Natural killer cell treated with Interleukin-12 subunit alpha and Interleukin-12 subunit beta and Interleukin-15 and Interleukin-18, amount 100 ng/mL, for 72 hours (primary cell): ENCODE measurements around the gene CCSER2. TPM values are rescaled to one million over a fixed set of nuclear protein-coding genes. Genes with fewer than 3 reads are reported as not detected.

Experiments
- ATAC-seq, 2 donors: fragments of 150-1000 bp; cut with Tn5 transposase in 1 of 2; sonication (Bioruptor Pico), chemical (Tn5 transposase) in 1 of 2; 2 replicates each; pipeline ENCODE4 v1.10.0; 2021
- DNase-seq: peaks from one replicate; pipeline ENCODE4 v3.0.0; 2022; ENCODE audit warnings: low spot score
- H3K27ac Mint-ChIP-seq, 2 donors: 1 replicate in 1 of 2; 2 replicates in 1 of 2; pipeline ENCODE4 v1.8.0; 2022; ENCODE audit warnings: mixed read lengths in 2 of 2, mild to moderate bottlenecking in 1 of 2, moderate library complexity in 1 of 2
- H3K27me3 Mint-ChIP-seq, 2 donors: 1 replicate in 1 of 2; 2 replicates in 1 of 2; pipeline ENCODE4 v1.8.0; 2022; ENCODE audit warnings: mixed read lengths in 2 of 2
- H3K36me3 Mint-ChIP-seq: one replicate; pipeline ENCODE4 v1.8.0; 2022; ENCODE audit warnings: mixed read lengths
- H3K4me1 Mint-ChIP-seq, 2 donors: 1 replicate in 1 of 2; 2 replicates in 1 of 2; pipeline ENCODE4 v1.8.0; 2022; ENCODE audit warnings: low read depth in 2 of 2, mixed read lengths in 2 of 2, mild to moderate bottlenecking in 1 of 2
- H3K4me3 Mint-ChIP-seq: one replicate; pipeline ENCODE4 v1.8.0; 2022; ENCODE audit warnings: mixed read lengths
- H3K9me3 Mint-ChIP-seq: 2 replicates; pipeline ENCODE4 v1.8.0; 2022; ENCODE audit warnings: mixed read lengths
- total RNA-seq, 2 donors: library from RNA; stranded (reverse); gene quantifications; one replicate each; pipeline ENCODE4 v1.2.3, GENCODE V29; 2022

Gene CCSER2
- total RNA-seq, 2 donors from 2014 or later = 90.4 to 135 TPM

DNA sequence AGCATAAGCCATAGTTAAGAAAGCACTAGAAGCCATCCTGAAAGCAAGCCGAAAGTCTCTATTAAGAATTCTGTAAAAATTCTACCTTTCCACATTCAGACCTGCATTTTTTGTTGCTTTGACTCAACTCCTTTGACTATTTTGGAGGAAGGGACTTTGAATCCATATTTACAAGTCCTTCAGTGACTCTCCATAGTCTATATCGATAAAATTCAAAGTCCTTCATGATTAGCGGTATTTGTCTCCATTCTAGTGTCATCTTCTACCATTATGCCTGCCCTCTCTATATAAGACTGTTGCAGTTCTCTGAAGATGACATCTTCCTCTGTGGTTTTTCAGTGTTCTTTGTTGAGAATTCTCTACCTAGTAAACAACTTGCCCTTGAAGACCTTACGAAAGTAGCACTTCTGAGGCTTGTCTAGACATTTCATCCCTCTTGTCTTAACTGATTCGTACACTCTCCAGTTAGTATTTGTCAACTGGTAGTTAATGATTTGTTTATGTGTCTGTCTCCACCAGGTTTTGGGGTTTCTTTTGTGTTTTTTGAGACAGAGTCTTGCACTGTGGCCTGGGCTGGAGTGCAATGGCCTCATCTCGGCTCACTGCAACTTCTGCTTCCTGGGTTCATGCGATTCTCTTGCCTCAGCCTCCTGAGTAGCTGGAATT is 1.7 kb downstream of the CCSER2 start:
- DNase-seq (no peak), ATAC-seq (peak in 1 of 2 donors; percentile 31)
- peaks cover 36 to 54% of the 10 kb centered on the region in 2 donors for H3K4me1 Mint-ChIP-seq
- H3K27ac Mint-ChIP-seq = peak overlapping the region; percentile 91 to 99
- H3K4me3 Mint-ChIP-seq = peak overlapping the region; percentile 93
- peaks cover 4% of the 10 kb centered on the region for H3K36me3 Mint-ChIP-seq
- H3K9me3 Mint-ChIP-seq = no peaks in the 10 kb centered on the region
- no peaks in the 10 kb centered on the region for H3K27me3 Mint-ChIP-seq

DNA sequence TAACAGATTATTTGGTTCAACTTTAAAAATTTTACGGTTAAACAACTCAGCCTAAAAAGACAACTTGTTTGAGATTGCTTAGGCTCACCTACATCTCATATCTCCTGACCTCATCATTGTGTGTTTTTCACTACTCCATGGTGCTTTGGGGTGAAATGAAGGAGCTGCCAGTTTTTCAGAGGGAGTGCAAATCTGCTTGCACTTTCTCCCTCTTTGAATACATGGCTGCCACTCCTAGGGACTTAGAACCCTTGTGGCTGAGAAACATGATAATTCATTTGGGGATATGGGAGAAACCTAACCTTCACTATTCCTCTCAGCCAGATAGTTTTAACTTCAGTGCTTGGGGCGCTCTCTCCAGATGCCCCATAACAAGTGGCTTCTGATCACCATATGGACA is 2.7 kb downstream of the CCSER2 start:
- H3K9me3 Mint-ChIP-seq = no peaks in the 10 kb centered on the region
- peak overlapping the region; percentile 93 for H3K4me3 Mint-ChIP-seq
- DNase-seq (no peak), ATAC-seq (no peak)
- H3K4me1 Mint-ChIP-seq = peaks cover 36 to 55% of the 10 kb centered on the region in 2 donors
- peaks cover 4% of the 10 kb centered on the region for H3K36me3 Mint-ChIP-seq
- H3K27me3 Mint-ChIP-seq = no peaks in the 10 kb centered on the region
- H3K27ac Mint-ChIP-seq = peak overlapping the region; percentile 91 to 99

DNA sequence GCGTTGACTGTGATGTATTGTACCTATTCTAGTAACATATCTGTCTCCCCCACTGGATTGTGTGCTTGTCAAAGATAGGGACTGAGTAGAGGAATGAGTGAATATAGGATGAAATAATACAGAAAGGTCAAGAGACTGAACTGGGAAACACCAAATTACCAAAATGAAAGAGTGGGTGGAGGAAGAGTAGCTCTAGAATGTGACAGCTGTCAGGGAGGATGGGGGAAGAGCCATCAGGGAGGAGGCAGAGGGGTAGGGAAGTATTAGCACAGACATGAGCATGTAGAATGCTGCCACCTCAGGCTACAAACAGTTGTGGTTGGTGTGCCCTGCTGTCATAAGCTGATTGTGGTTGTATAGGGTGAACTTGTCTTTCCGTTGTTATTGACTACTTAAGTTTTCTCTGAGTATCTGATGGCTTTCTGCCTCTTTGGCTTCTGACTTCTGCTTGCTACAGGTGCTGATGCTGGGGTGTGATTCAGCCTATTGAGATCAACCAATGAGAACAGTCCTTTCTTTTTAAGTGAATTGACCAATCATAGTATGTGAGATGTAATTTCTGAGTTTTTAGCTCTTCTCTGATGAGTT is 5.6 kb downstream of the CCSER2 start:
- ATAC-seq (peak; percentile 87 to 90), DNase-seq (peak; percentile 76)
- Mint-ChIP-seq H3K27ac (no peak overlapping the region), H3K9me3 (no peaks in the 10 kb centered on the region), H3K4me1 (peaks cover 37 to 54% of the 10 kb centered on the region in 2 donors), H3K36me3 (peaks cover 4% of the 10 kb centered on the region), H3K4me3 (peak overlapping the region; percentile 65), H3K27me3 (no peaks in the 10 kb centered on the region)

DNA sequence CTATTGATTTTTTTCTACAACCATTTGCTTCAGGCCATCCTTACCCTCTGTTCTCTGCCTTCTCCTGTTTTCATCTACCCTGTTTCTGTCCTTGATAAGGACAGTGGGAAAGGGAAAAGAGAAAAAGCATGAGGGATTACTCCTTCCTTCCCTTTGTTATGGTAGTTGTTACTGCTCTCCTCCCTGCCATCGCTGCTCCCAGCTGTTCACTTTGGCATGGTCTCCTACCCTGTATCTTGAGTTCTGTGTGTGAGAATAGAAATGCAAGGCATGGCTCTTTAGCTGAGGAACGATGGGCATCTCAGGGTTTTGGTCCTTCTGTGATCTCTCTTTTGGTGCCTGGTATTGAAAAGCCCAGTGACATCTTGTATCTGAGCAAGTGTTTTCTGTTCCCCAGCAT is 6.4 kb downstream of the CCSER2 start:
- H3K4me1 Mint-ChIP-seq = peaks cover 39 to 47% of the 10 kb centered on the region in 2 donors
- ATAC-seq (no peak), DNase-seq (no peak)
- no peaks in the 10 kb centered on the region for H3K36me3 Mint-ChIP-seq
- H3K27me3 Mint-ChIP-seq = no peaks in the 10 kb centered on the region
- H3K9me3 Mint-ChIP-seq = no peaks in the 10 kb centered on the region
- no peak overlapping the region for H3K27ac Mint-ChIP-seq
- H3K4me3 Mint-ChIP-seq = peak overlapping the region; percentile 65

GRCh38 chr10:84335516-84335915 is 7.1 kb downstream of the CCSER2 start:
- no peak overlapping the region for H3K27ac Mint-ChIP-seq
- ATAC-seq (no peak), DNase-seq (no peak)
- H3K4me1 Mint-ChIP-seq = peaks cover 38 to 47% of the 10 kb centered on the region in 2 donors
- no peak overlapping the region for H3K4me3 Mint-ChIP-seq
- H3K9me3 Mint-ChIP-seq = no peaks in the 10 kb centered on the region
- H3K36me3 Mint-ChIP-seq = peaks cover 3% of the 10 kb centered on the region
- H3K27me3 Mint-ChIP-seq = no peaks in the 10 kb centered on the region

DNA sequence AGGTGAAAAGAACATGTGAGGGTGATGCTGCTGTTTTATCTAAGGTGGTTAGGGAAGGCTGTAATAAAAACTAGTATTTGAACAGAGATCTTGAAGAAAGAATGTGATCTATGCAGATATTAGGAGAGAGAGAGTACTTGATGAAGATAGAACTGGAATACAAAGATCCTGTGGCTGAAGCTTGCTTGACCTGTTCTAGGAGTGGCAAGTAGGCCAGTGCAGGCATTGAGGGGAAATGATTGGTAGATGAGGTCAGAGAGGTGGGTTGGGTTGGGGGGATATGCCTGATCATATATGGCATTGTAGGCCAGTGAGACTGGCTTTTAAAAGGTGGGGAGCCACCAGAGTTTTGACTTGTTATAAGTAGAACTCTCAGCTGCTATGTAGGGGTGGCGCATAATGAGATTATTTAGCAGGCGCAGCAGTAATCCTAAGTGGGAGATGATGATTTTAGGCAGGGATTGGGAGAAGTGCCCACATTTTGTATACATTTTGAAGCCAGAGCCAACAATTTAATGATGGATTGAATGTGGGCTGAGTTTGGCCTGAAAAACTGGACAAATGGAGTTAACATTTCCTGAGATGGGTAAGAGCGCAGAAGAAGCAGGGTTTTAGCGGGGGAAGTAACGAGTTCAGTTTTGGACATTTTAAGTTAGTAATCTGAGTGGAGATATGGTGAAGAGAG is 8.2 kb downstream of the CCSER2 start:
- H3K9me3 Mint-ChIP-seq = no peaks in the 10 kb centered on the region
- no peak overlapping the region for H3K4me3 Mint-ChIP-seq
- DNase-seq (no peak), ATAC-seq (no peak)
- H3K27ac Mint-ChIP-seq = no peak overlapping the region
- H3K27me3 Mint-ChIP-seq = no peaks in the 10 kb centered on the region
- peaks cover 7% of the 10 kb centered on the region for H3K36me3 Mint-ChIP-seq
- H3K4me1 Mint-ChIP-seq = peaks cover 37 to 47% of the 10 kb centered on the region in 2 donors

- no peak overlapping the region for H3K4me3 Mint-ChIP-seq
- ATAC-seq (no peak), DNase-seq (no peak)
- H3K36me3 Mint-ChIP-seq = peaks cover 7% of the 10 kb centered on the region
- H3K9me3 Mint-ChIP-seq = no peaks in the 10 kb centered on the region
- H3K4me1 Mint-ChIP-seq = peaks cover 44 to 52% of the 10 kb centered on the region in 2 donors
- no peaks in the 10 kb centered on the region for H3K27me3 Mint-ChIP-seq
- H3K27ac Mint-ChIP-seq = no peak overlapping the region
Observed at GRCh38 chr10:84337199-84337598, 8.8 kb downstream of the CCSER2 start.

GRCh38 chr10:84339025-84339424 is 10.6 kb downstream of the CCSER2 start:
- no peaks in the 10 kb centered on the region for H3K27me3 Mint-ChIP-seq
- no peak for ATAC-seq
- no peak for DNase-seq
- peaks cover 53 to 61% of the 10 kb centered on the region in 2 donors for H3K4me1 Mint-ChIP-seq
- H3K4me3 Mint-ChIP-seq = peak overlapping the region; percentile 45
- H3K36me3 Mint-ChIP-seq = peaks cover 11% of the 10 kb centered on the region
- no peaks in the 10 kb centered on the region for H3K9me3 Mint-ChIP-seq
- H3K27ac Mint-ChIP-seq = peak overlapping the region in 1 of 2 donors; percentile 45

DNA sequence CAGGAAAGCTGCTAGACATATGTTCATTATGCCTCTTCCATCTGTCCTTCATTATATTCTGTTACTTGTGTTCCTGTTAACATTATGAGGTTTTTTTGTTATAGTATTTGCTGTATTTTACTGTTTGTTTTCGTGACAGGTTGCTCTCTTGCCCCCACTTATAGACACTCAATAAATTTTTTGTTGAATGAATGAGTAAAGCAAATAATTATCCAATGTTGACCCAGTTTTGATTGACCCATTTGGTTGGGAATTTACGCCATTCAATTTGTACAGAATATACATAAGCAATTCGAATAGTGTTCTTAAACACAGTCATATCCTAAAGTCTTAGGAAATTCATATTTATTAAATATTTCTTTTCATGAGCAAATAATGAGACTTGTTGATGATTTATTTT is 11.8 kb downstream of the CCSER2 start:
- Mint-ChIP-seq H3K27ac (peak overlapping the region; percentile 77 to 85), H3K4me3 (peak overlapping the region; percentile 79)

GRCh38 chr10:84340632-84341537 is 12.5 kb downstream of the CCSER2 start:
- DNase-seq (no peak), ATAC-seq (peak in 1 of 2 donors; percentile 29)
- peaks cover 50 to 60% of the 10 kb centered on the region in 2 donors for H3K4me1 Mint-ChIP-seq
- no peaks in the 10 kb centered on the region for H3K27me3 Mint-ChIP-seq
- peak overlapping the region; percentile 88 for H3K4me3 Mint-ChIP-seq
- H3K36me3 Mint-ChIP-seq = peaks cover 15% of the 10 kb centered on the region
- peak overlapping the region; percentile 85 to 92 for H3K27ac Mint-ChIP-seq
- H3K9me3 Mint-ChIP-seq = no peaks in the 10 kb centered on the region

More for the DNA sequence above, 11.8 kb downstream of the CCSER2 start:
- ATAC-seq (no peak), DNase-seq (no peak)
- no peaks in the 10 kb centered on the region for H3K27me3 Mint-ChIP-seq
- H3K4me1 Mint-ChIP-seq = peaks cover 54 to 60% of the 10 kb centered on the region in 2 donors
- no peaks in the 10 kb centered on the region for H3K9me3 Mint-ChIP-seq
- H3K36me3 Mint-ChIP-seq = peaks cover 15% of the 10 kb centered on the region

DNA sequence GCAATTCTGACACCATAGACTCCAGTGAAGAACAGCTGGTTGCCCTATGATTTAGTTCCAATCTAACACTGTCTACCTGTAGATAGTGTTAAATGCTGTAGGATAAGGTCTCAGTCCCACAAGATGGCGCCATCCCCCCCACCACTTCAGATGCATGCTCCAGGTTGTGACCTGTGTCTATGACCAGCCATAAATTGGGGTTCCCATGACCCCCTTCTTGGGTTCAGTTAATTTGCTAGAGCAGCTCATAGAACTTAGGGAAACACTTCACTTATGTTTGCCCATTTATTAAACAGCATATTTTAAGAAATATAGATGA is 13.1 kb downstream of the CCSER2 start:
- peak overlapping the region; percentile 88 for H3K4me3 Mint-ChIP-seq
- H3K4me1 Mint-ChIP-seq = peaks cover 50 to 60% of the 10 kb centered on the region in 2 donors
- peaks cover 15% of the 10 kb centered on the region for H3K36me3 Mint-ChIP-seq
- peak overlapping the region; percentile 85 to 92 for H3K27ac Mint-ChIP-seq
- ATAC-seq (no peak), DNase-seq (no peak)
- no peaks in the 10 kb centered on the region for H3K9me3 Mint-ChIP-seq
- no peaks in the 10 kb centered on the region for H3K27me3 Mint-ChIP-seq

DNA sequence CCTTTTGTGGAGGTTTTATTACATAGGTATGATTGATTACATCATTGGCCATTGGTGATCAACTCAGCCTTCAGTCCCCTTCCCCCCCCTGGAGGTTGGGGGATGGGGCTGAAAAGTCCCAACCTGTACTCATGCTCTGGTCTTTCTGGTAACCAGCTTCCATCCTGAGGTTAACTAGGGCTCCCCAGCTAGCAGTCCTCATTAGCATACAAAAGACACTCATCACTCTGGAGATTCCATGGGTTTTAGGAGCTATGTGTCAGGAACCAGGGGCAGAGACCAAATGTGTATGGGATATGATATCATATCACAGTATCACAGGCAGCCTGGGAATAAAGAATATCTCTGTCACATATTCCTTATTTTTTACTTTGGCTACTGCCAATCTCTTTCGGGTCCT is 13.6 kb downstream of the CCSER2 start:
- DNase-seq (no peak), ATAC-seq (peak; percentile 48 to 60)
- Mint-ChIP-seq H3K36me3 (peaks cover 15% of the 10 kb centered on the region), H3K4me3 (peak overlapping the region; percentile 88), H3K4me1 (peaks cover 50 to 60% of the 10 kb centered on the region in 2 donors), H3K27ac (peak overlapping the region; percentile 85 to 92), H3K9me3 (no peaks in the 10 kb centered on the region), H3K27me3 (no peaks in the 10 kb centered on the region)

DNA sequence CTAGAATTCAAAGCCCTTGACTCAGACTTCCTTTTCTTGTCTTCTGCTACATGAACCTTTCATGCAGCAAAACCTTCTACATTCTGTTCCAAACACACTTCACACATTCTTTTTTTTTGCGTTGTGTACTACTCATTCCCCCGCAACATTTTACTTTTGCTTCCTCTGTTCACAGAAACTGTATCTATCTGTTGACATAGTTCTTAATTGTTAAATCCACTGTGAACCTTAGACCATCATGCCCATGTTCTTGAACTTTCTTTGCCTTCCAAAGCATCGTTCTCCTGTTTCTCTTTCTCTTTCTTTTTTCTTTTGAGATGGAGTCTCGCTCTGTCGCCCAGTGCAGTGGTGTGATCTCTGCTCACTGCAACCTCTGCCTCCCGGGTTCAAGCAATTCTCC is 14.2 kb downstream of the CCSER2 start:
- Mint-ChIP-seq H3K4me3 (peak overlapping the region; percentile 88), H3K27ac (peak overlapping the region; percentile 85 to 92), H3K27me3 (no peaks in the 10 kb centered on the region), H3K36me3 (peaks cover 15% of the 10 kb centered on the region), H3K9me3 (no peaks in the 10 kb centered on the region), H3K4me1 (peaks cover 50 to 60% of the 10 kb centered on the region in 2 donors)
- DNase-seq = no peak
- ATAC-seq = peak; percentile 80 to 86
